ENCODE measurements around the gene CLEC4M.
"Not testable (repeated sequence)": the region's sequence is repeated elsewhere in the genome, so short reads cannot be mapped to it uniquely, and the experiment has no call there.

CLEC4M gene

DNA sequence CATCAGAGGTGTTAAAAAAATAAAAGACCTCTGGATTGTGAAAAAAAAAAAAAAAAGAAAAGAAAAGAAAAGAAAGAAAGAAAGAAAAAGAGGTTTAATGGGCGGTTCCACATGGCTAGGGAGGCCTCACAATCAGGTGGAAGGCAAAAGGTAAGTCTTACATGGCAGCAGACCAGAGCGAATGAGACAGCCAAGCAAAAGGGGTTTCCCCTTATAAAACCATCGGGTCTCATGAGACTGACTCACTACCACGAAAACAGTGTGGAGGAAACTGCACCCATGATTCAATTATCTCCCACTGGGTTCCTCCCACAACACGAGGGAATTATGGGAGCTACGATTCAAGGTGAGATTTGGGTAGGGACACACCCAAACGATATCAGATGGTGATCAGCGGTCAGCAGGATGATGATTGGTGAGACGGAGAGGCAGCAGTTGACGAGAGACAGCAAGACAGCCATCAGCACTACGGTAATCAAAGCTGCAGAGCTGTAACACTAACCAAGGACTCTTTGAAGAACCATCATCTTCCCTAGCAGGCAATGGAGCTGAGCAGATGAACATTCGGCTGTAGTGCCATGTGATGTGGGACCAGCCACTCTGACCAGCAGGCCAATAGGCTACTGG, 11.8 kb upstream of the CLEC4M start:
- TF ChIP-seq, protein P1, sequence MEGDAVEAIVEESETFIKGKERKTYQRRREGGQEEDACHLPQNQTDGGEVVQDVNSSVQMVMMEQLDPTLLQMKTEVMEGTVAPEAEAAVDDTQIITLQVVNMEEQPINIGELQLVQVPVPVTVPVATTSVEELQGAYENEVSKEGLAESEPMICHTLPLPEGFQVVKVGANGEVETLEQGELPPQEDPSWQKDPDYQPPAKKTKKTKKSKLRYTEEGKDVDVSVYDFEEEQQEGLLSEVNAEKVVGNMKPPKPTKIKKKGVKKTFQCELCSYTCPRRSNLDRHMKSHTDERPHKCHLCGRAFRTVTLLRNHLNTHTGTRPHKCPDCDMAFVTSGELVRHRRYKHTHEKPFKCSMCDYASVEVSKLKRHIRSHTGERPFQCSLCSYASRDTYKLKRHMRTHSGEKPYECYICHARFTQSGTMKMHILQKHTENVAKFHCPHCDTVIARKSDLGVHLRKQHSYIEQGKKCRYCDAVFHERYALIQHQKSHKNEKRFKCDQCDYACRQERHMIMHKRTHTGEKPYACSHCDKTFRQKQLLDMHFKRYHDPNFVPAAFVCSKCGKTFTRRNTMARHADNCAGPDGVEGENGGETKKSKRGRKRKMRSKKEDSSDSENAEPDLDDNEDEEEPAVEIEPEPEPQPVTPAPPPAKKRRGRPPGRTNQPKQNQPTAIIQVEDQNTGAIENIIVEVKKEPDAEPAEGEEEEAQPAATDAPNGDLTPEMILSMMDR (IDR thresholded peaks at IDR 0.05; ENCODE audit: low read depth, low read length): no peak
- Histone ChIP-seq H3K27me3 (peaks cover 2% of the 10 kb centered on the region; the same call in 1 of the 2 replicates), H3K4me3 (ENCODE audit: low read depth, low read length) (no peak overlapping the region), H3K4me1 (no peaks in the 10 kb centered on the region), H3K36me3 (no peaks in the 10 kb centered on the region), H3K9me3 (no peaks in the 10 kb centered on the region; the same call in none of the 2 replicates)
- no peak for DNase-seq

DNA sequence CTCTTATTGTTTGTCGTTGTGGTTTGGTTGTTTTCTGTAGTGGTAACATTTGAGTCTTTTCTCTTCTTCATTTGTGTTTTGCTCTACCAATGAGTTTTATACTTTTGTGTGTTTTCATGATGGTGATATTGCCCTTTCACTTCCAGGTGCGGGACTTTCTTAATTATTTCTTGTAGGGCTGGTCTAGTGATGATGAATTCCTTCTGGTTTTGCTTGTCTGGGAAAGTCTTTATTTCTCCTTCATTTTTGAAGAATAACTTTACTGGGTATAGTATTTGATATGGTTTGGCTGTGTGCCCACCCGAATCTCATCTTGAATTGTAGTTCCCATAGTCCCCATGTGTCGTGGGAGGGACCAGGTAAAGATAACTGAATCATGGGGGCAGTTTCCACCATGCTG, 6.8 kb upstream of the CLEC4M start:
- no peaks in the 10 kb centered on the region for H3K4me1 ChIP-seq
- TF ChIP-seq, protein P1 (IDR thresholded peaks at IDR 0.05; ENCODE audit: low read depth, low read length): no peak
- H3K36me3 ChIP-seq: no peaks in the 10 kb centered on the region
- H3K4me3 ChIP-seq (ENCODE audit: low read depth, low read length): no peak overlapping the region
- H3K27me3 ChIP-seq: peaks cover 2% of the 10 kb centered on the region; the same call in 1 of the 2 replicates
- no peaks in the 10 kb centered on the region for H3K9me3 ChIP-seq
- no peak for DNase-seq

DNA sequence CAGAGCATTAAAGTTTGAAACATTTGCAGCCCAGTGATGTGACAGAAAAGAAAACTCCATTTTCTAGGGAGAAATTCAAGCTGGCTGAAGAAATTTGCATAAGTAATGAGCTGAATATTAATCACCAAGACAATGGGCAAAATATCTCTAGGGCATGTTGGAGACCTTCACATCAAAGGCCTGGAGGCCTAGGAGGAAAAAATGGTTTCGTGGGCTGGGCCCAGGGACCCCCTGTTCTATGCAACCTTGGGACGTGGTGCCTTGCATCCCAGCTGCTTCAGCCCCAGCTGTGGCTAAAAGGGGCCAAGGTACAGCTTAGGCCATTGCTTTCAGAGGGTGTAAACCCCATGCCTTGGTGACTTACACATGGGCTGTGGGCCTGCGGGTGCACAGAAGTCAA, 5.7 kb upstream of the CLEC4M start:
- Histone ChIP-seq H3K27me3 (peaks cover 2% of the 10 kb centered on the region; the same call in 1 of the 2 replicates), H3K4me1 (no peaks in the 10 kb centered on the region), H3K4me3 (ENCODE audit: low read depth, low read length) (no peak overlapping the region), H3K9me3 (no peaks in the 10 kb centered on the region), H3K36me3 (no peaks in the 10 kb centered on the region)
- no peak for DNase-seq
- TF ChIP-seq, protein P1 (IDR thresholded peaks at IDR 0.05; ENCODE audit: low read depth, low read length): no peak

DNA sequence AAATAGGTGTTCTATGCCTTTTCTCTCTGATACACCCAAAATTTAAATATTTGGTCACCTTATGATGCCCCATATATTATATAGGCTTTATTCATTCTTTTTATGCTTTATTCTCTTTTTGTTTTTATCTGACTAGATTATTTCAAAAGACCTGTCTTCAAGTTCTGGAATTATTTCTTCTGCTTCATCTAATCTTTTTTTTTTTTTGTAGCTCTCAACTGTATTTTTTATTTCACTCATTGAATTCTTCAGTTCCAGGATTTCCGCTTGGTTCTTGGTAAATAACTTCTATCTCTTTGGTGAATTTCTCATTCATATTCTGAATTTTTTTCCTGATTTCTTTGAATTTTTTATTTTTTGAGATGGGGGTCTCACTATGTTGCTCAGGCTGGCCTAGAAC, 3.9 kb upstream of the CLEC4M start:
- H3K36me3 ChIP-seq: no peaks in the 10 kb centered on the region
- TF ChIP-seq, protein P1 (IDR thresholded peaks at IDR 0.05; ENCODE audit: low read depth, low read length): no peak
- 0 out of 2 replicates have a peak, but pooled peaks cover 2% of the 10 kb centered on the region for H3K27me3 ChIP-seq
- no peak for DNase-seq
- no peaks in the 10 kb centered on the region for H3K9me3 ChIP-seq
- no peak overlapping the region for H3K4me3 ChIP-seq (ENCODE audit: low read depth, low read length)
- H3K4me1 ChIP-seq: no peaks in the 10 kb centered on the region

DNA sequence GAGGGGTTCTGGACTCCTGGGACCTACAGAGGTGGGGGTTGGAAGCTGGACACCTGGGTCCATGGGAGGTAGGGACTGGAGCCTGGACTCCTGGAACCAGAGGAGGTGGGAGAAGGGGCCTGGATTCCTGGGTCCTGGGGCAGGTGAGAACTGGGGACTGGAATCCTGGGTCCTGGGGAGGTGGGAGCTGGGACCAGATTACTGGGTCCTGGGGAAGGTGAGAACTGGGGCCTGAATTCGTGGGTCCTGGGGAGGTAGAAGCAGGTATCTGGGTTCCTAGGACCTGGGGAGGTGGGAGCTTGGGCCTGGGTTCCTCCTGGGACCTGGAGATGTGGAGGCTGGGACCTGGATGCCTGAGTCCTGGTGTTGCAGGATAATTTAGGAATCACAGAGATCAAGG, 653 bp downstream of the CLEC4M start:
- Histone ChIP-seq H3K36me3 (no peaks in the 10 kb centered on the region), H3K27me3 (0 out of 2 replicates have a peak, but pooled peaks cover 3% of the 10 kb centered on the region), H3K4me1 (no peaks in the 10 kb centered on the region), H3K4me3 (ENCODE audit: low read depth, low read length) (no peak overlapping the region), H3K9me3 (no peaks in the 10 kb centered on the region)
- TF ChIP-seq, protein P1 (IDR thresholded peaks at IDR 0.05; ENCODE audit: low read depth, low read length): no peak
- no peak for DNase-seq

DNA sequence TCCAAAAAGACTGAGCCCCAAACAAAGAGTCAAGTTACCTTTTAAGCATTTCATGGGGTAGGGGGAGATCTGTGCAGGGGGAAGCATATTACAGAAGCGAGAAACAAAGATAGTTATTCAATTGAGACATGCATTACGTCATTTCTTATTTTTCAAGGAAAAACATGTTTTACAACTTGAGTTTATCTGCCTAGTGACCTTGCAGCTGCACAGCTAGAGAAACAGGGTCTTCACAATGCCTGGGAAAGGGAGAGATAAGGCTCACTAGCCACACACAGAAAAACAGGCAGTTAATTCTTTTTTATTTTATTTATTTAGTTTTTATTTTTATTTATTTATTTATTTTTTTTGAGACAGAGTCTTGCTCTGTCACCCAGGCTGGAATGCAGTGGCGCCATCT, 1.1 kb downstream of the CLEC4M start:
- H3K36me3 ChIP-seq; H3K4me3 ChIP-seq (ENCODE audit: low read depth, low read length); H3K9me3 ChIP-seq; DNase-seq; H3K27me3 ChIP-seq; H3K4me1 ChIP-seq: not testable (repeated sequence)

DNA sequence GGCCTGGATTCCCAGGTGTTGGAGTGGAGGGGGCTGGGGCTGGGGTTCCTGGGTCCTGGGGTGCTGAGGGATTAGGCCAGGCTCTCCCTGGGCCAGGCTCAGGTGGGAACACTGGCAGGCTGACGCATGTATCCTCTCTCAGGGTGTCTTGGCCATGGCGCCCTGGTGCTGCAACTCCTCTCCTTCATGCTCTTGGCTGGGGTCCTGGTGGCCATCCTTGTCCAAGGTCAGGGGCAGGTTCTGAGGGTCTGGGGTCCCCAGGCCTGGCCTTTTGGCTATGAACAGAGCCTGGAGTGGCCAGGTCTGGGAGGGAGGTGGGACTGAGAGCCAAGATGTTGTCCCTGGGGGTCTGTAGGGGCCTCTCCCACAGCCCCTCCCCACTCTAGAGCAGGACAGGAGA, 2.0 kb downstream of the CLEC4M start:
- H3K9me3 ChIP-seq, H3K27me3 ChIP-seq: not testable (repeated sequence)

More for the DNA sequence above, 2.0 kb downstream of the CLEC4M start:
- not testable (repeated sequence) for H3K4me3 ChIP-seq (ENCODE audit: low read depth, low read length); H3K4me1 ChIP-seq; DNase-seq; H3K36me3 ChIP-seq
